SK-N-SH treated with all-trans-retinoic acid at 6 μM for 48 hours (cell line): ENCODE measurements around the gene ELFN2.

ENCODE experiments used
- ARNTL ChIP-seq: fragments of 450-650 bp; formaldehyde crosslinking; IDR thresholded peaks from 2 replicates; pipeline ENCODE4 v1.5.0; 2020; ENCODE audit warnings: low read depth, mild to moderate bottlenecking, moderate library complexity, borderline replicate concordance
- CREB5 ChIP-seq: fragments of 250-450 bp; sonication (Bioruptor Pico); IDR thresholded peaks from 2 replicates; pipeline ENCODE4 v1.5.1; 2020; ENCODE audit warnings: low read depth, mild to moderate bottlenecking, moderate library complexity
- ESRRG ChIP-seq: fragments of 250-450 bp; sonication (Bioruptor Pico); IDR thresholded peaks from 2 replicates; pipeline ENCODE4 v1.6.1; 2021; ENCODE audit warnings: mild to moderate bottlenecking
- GLIS3 ChIP-seq: fragments of 250-450 bp; sonication (Bioruptor Pico); IDR thresholded peaks from 2 replicates; pipeline ENCODE4 v1.5.0; 2020; ENCODE audit warnings: mild to moderate bottlenecking, moderate library complexity
- ISL1 ChIP-seq: fragments of 250-450 bp; sonication (Bioruptor Pico); IDR thresholded peaks from 2 replicates; pipeline ENCODE4 v2.1.2; 2022; ENCODE audit warnings: mild to moderate bottlenecking, moderate library complexity
- RARB ChIP-seq: fragments of 250-450 bp; sonication (Bioruptor Pico); IDR thresholded peaks from 2 replicates; pipeline ENCODE4 v1.8.0; 2021; ENCODE audit warnings: mild to moderate bottlenecking, moderate library complexity
- SNAI2 ChIP-seq: fragments of 250-450 bp; sonication (Bioruptor Pico); IDR thresholded peaks from 2 replicates; pipeline ENCODE4 v1.5.0; 2020; ENCODE audit warnings: mild to moderate bottlenecking, moderate library complexity
- ZC3H10 ChIP-seq: fragments of 250-450 bp; sonication (Bioruptor Pico); IDR thresholded peaks from 2 replicates; pipeline ENCODE4 v1.5.1; 2021; ENCODE audit warnings: mild to moderate bottlenecking, moderate library complexity
- ZFP3 ChIP-seq: fragments of 250-450 bp; sonication (Bioruptor Pico); IDR thresholded peaks from 2 replicates; pipeline ENCODE4 v1.5.0; 2020; ENCODE audit warnings: mild to moderate bottlenecking, moderate library complexity
- ZFP30 ChIP-seq: fragments of 450-650 bp; formaldehyde crosslinking; IDR thresholded peaks from 2 replicates; pipeline ENCODE4 v1.5.0; 2022; ENCODE audit warnings: mild to moderate bottlenecking, moderate library complexity
- ZNF70 ChIP-seq: fragments of 450-650 bp; formaldehyde crosslinking; IDR thresholded peaks from 2 replicates; pipeline ENCODE4 v1.5.0; 2020; ENCODE audit warnings: mild to moderate bottlenecking, moderate library complexity
- TF ChIP-seq, protein P1 (sequence below): fragments of 250-450 bp; sonication (Bioruptor Pico); IDR thresholded peaks from 2 replicates; pipeline ENCODE4 v1.8.0; 2020; ENCODE audit warnings: mild to moderate bottlenecking, moderate library complexity, borderline replicate concordance

DNA sequence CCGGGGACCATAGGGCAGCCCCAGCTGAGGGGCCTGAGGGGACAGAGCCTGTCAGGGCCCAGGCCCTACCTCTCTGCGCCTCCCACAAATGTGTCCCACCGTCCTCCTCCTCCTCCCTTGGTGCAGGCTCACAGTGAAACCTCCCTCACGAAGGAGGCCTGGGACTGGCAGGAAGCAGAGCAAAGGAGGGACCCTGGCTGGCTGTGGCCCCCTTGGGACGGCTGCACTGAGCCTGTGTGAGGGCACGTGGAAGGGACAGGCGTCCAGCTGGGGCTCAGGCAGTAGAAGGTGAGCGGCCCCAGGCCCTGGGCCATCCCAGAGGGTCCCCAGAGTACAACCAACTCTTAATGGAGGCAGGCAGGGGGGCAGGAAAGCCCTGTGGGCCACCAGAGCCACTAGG is 60.7 kb downstream of the ELFN2 start:
- no peak for TF ChIP-seq ZFP30 (CRISPR knock-in tag)
- TF ChIP-seq, protein P1, sequence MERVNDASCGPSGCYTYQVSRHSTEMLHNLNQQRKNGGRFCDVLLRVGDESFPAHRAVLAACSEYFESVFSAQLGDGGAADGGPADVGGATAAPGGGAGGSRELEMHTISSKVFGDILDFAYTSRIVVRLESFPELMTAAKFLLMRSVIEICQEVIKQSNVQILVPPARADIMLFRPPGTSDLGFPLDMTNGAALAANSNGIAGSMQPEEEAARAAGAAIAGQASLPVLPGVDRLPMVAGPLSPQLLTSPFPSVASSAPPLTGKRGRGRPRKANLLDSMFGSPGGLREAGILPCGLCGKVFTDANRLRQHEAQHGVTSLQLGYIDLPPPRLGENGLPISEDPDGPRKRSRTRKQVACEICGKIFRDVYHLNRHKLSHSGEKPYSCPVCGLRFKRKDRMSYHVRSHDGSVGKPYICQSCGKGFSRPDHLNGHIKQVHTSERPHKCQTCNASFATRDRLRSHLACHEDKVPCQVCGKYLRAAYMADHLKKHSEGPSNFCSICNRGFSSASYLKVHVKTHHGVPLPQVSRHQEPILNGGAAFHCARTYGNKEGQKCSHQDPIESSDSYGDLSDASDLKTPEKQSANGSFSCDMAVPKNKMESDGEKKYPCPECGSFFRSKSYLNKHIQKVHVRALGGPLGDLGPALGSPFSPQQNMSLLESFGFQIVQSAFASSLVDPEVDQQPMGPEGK = no peak
- no peak for TF ChIP-seq ARNTL (CRISPR knock-in tag)
- TF ChIP-seq ZNF70 (CRISPR knock-in tag) = no peak
- TF ChIP-seq ESRRG (CRISPR knock-in tag) = no peak
- TF ChIP-seq ZFP3 = no peak
- no peak for TF ChIP-seq CREB5 (CRISPR knock-in tag)
- TF ChIP-seq RARB (CRISPR knock-in tag) = no peak
- TF ChIP-seq GLIS3 = no peak
- TF ChIP-seq ZC3H10 = no peak
- TF ChIP-seq SNAI2 (CRISPR knock-in tag) = no peak
- TF ChIP-seq ISL1 = no peak
